Measurements from ENCODE around the gene PLA2G2C. TPM values are rescaled to one million over a fixed set of nuclear protein-coding genes. Genes with fewer than 3 reads are reported as not detected.

Gene PLA2G2C
- total and polyA plus RNA-seq, 2 donors (not counting 3 experiments of a cell fraction or from before 2014, with no cell fraction given): not detected

DNA sequence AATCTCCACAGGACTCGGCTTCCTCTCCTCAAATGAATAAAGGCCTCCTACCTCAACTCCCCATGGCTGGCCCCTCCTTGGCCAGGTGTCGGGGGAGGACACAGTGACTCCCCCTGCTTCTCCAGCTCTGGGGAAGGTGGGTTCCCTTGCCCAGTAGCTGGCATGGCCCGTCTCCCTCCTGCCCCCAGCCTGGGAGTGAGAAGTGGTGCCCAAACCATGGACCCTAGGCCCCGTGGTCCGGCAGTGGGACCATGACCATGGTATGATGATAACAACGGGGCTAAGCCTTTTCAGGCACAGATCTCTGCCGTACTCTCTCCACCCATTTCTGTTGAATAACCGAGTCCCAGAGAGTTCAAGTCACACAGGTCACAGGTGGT lies 36.0 kb downstream of the PLA2G2C start:
- BruUV-seq (replicated peaks): no TSS peak
- Histone ChIP-seq H3K27me3 (ENCODE audit: control insufficient read depth in 2 of 2, insufficient read depth in 2 of 2, low read length in 2 of 2) (no peaks in the 10 kb centered on the region), H3K9ac (replicated peaks; ENCODE audit: extremely low read depth, insufficient read depth, low read length) (no peak overlapping the region), H2AFZ (ENCODE audit: low read depth, low read length) (no peak overlapping the region), H3K9me3 (replicated peaks; ENCODE audit: control insufficient read depth, insufficient read depth, low read length) (no peaks in the 10 kb centered on the region), H3K27ac (ENCODE audit: insufficient read depth, low read depth, low read length) (no peak overlapping the region), H3K36me3 (ENCODE audit: control insufficient read depth in 2 of 2, extremely low read depth in 1 of 2, insufficient read depth in 2 of 2, low read length in 2 of 2) (no peaks in the 10 kb centered on the region), H3K9me1 (replicated peaks; ENCODE audit: control insufficient read depth, extremely low read depth, insufficient read depth, low read length) (no peaks in the 10 kb centered on the region), H3K4me1 (ENCODE audit: control insufficient read depth, extremely low read depth, insufficient read depth, low read length) (peaks cover 4% of the 10 kb centered on the region), H3K79me2 (ENCODE audit: control insufficient read depth, insufficient read depth, low read length) (no peaks in the 10 kb centered on the region), H4K20me1 (replicated peaks; ENCODE audit: control insufficient read depth, extremely low read depth, insufficient read depth, low read length) (no peaks in the 10 kb centered on the region), H3K4me3 (replicated peaks in 1 of 3; ENCODE audit: insufficient read depth in 1 of 3, low read depth in 1 of 3, low read length in 3 of 3) (no peak overlapping the region), H3K4me2 (ENCODE audit: insufficient read depth, low read length) (no peak overlapping the region)
- FAIRE-seq: no peak
- DNase-seq (ENCODE audit: low read depth, low spot score): no peak
- ChIA-PET POLR2A (no interaction called here), CTCF (interaction anchor here (0.9 to 6.7 kb wide), 6 partner anchors 48 to 389 kb away, joined by 3 to 76 read pairs (median 34); partner anchors contain the start of gene OTUD3)
- intact Hi-C loops (cut with micrococcal nuclease): no loop called here
- no peak for TF ChIP-seq EZH2 (IDR thresholded peaks at IDR 0.05; ENCODE audit: borderline replicate concordance, low read depth, low read length, severe bottlenecking)
- no peak for TF ChIP-seq GATA2 (IDR thresholded peaks at IDR 0.05; ENCODE audit: insufficient read depth, insufficient read length, low read depth, low read length)
- no peak for TF ChIP-seq POLR2A (IDR thresholded peaks at IDR 0.05; ENCODE audit: low read depth, low read length)
- TF ChIP-seq, protein P1, sequence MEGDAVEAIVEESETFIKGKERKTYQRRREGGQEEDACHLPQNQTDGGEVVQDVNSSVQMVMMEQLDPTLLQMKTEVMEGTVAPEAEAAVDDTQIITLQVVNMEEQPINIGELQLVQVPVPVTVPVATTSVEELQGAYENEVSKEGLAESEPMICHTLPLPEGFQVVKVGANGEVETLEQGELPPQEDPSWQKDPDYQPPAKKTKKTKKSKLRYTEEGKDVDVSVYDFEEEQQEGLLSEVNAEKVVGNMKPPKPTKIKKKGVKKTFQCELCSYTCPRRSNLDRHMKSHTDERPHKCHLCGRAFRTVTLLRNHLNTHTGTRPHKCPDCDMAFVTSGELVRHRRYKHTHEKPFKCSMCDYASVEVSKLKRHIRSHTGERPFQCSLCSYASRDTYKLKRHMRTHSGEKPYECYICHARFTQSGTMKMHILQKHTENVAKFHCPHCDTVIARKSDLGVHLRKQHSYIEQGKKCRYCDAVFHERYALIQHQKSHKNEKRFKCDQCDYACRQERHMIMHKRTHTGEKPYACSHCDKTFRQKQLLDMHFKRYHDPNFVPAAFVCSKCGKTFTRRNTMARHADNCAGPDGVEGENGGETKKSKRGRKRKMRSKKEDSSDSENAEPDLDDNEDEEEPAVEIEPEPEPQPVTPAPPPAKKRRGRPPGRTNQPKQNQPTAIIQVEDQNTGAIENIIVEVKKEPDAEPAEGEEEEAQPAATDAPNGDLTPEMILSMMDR (IDR thresholded peaks at IDR 0.05; ENCODE audit: extremely low read depth in 1 of 2, insufficient read depth in 1 of 2, low read depth in 1 of 2, low read length in 2 of 2): no peak
- TF ChIP-seq FOS (IDR thresholded peaks at IDR 0.05; ENCODE audit: borderline replicate concordance, insufficient read depth, low read length): no peak
- no peak for TF ChIP-seq POLR2AphosphoS5 (IDR thresholded peaks at IDR 0.05; ENCODE audit: insufficient read depth, low read depth, low read length)
- no peak for TF ChIP-seq MYC (IDR thresholded peaks at IDR 0.05; ENCODE audit: low read depth, low read length)
- TF ChIP-seq, protein P2, sequence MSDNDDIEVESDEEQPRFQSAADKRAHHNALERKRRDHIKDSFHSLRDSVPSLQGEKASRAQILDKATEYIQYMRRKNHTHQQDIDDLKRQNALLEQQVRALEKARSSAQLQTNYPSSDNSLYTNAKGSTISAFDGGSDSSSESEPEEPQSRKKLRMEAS (IDR thresholded peaks at IDR 0.05; ENCODE audit: insufficient read depth, insufficient read length): no peak
- no peak for TF ChIP-seq JUN (IDR thresholded peaks at IDR 0.05; ENCODE audit: borderline replicate concordance, insufficient read depth, insufficient read length, low read depth)
- dilution Hi-C loops (cut with MboI; ENCODE audit: extremely low pct_ligation_motif_present, low sequenced_read_pairs): no loop called here

Data from endothelial cell of umbilical vein (primary cell).